Stimulated activated naive CD4-positive, alpha-beta T cell (primary cell): ENCODE measurements around the gene PPP3R1.

Experiments used
- DNase-seq, 6 experiments: peaks; one replicate each; lab custom pipeline; 2025; lab: John Stamatoyannopoulos, UW

Gene PPP3R1, protein sequence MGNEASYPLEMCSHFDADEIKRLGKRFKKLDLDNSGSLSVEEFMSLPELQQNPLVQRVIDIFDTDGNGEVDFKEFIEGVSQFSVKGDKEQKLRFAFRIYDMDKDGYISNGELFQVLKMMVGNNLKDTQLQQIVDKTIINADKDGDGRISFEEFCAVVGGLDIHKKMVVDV

DNA sequence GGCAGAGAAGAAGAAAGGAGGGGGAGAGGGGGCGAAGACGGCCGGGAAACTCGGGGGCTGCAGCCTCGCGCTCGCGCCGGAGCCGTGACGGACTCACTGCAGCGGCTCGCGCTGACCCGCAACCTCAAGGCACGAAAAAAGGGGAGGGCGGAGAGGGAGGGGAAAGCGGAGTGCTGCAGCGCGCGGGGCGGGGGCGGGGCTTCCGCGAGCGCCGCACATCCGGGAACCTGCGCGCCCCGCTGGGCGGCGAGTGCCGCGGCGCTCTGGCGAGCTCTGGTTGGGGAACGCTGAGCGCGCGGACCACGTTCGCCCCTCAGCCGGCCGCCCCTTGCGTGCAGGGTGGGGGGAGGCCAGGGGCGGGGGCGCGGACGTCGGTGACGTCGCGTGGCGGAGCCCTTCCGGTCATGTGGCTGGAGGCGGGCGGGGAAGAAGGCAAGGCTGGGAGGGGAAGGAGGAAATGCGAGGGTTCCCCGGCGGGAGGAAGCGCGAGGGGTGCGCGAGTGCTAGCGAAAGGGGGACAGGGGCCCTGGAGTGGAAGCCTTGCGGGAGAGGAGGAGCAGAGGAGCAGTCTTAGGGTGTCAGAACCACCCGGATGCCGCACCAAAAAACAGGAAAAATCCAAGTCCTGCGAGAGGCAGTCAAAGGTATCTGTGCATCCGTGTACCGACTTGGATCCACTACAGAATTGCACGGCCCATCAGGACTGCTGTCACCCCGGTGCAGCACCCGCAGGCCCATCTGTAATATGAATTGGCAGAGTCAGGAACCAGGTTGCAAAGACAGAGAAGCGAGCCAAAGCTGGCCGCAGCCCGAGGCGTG, at the start of gene PPP3R1:
PPP3R1 (minus strand) TSS at position 133 of the 819 bp plus-strand sequence. CDS start 405 bp downstream, outside the sequence.
- peak; percentile 89 to 95 (median 92) for DNase-seq

DNA sequence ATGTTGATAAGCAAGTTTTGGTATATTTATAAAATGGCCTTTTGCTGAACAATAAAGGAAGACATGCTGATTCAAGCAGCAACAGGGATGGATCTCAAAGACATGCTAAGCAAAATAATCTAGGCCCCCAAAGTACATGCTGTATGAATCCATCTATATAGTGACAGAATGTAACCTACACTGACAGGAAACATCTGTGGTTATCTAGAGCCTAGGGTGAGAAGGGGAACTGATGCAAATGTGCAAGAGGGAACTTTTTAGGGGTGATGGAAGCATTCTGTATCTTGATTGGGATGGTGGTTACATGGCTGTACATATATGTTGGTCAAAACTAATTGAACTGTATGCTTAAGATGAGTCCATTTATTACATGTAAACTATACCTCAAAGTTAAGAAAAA, 43.2 kb upstream of the PPP3R1 start:
- no peak for DNase-seq

DNA sequence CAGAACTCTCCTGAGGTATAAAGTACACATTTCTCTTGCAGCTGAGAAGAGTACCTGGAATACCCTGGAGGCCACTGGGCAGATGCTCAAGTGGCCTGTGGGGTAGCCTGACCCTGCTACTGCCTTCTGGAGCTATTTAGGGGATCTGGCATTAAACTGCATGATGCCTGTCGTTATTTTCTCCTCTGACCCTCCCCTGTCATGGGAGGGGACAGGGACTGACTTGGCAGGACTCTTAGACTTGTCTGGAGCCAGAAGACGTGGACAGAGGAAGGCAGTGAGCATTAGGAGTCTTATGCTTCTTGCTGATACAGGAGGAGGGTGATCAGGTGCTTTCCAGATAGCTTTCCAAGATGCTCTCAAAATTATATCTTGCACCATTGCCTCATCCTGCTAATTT, 42.6 kb upstream of the PPP3R1 start:
- no peak for DNase-seq

DNA sequence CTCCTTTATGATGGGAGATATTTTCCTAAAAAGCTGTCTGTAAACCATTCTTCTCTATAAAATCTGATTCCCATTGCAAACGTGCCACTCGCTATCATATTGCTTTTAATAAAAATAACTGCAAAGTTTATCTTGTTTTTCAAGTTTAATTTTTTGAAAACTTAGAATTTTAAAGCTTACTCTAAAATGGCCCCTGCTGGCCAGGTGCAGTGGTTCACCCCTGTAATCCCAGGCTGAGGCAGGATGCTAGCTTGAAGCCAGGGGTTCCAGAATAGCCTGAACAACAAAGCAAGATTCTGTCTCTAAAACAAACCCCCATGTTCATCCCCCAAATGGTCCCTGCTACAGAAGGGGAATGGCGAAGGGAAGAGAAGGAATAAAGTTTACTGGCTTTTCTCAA, 41.9 kb upstream of the PPP3R1 start:
- no peak for DNase-seq

DNA sequence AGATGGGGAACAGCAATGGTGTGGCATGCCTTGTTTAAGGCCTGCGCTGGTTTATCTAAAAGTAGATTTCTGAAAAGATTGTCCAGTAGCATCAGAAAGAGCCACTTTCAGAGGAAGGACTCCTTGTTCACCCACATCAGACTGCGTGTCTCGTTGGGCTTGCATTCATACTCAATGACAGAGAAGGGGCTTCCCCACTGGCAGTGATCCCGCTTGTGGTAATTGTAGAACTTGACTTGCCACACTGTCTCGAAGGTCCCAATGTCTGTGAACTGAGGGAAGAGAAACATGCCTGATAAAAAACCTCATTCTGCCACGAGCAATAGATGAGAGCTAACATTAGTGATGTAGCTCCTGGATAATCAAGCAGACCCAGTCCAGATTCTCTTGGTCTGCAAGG, 41.4 kb upstream of the PPP3R1 start:
- no peak for DNase-seq

DNA sequence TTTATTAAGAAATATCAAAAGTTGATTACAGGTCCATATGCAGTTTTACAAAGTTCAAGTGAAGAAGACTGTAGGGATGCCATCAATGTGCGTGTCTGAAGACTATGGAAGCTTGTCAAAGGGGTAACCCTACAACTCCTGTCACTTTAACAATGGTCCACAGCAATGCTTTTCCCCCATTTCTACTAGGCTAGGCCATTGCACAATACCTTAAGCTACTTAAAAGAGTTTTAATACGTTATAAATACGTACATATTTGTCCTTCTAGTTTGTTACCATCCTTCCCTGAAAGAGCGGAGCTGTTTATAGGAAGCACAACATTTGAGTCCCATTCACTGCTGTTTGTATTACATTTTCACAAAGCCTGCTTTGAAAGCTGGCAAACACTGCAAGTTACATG, 40.7 kb upstream of the PPP3R1 start:
- DNase-seq = no peak

DNA sequence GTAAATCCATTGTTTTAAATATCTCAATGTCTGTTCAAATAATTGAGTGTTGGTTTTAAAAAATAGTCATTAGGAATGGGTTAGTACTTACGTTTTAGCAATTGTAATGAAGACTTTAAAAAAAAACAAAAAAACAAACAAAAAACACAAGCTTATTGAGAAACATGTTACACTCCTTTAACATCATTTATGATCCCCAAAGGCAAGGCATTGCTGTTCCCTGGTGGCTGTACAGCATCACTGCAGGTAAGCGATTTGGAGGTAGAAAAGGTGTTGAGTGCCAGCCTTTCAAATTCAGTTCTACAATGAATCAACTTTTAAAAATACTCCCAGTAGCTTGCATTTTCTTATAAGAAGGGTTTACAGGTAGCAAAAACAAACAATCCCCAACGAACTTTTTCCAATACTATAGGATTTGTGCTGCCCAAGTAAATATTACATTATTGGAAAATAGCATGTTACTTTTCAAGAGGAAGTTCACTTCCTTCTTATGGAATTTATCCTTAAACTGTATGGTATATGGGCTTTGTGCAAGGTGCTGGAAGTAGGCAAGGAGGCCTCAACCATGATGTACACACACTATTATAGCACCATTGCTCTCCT, 39.9 kb upstream of the PPP3R1 start:
- DNase-seq = peak in 2 of 6 experiments; percentile 1 to 33

DNA sequence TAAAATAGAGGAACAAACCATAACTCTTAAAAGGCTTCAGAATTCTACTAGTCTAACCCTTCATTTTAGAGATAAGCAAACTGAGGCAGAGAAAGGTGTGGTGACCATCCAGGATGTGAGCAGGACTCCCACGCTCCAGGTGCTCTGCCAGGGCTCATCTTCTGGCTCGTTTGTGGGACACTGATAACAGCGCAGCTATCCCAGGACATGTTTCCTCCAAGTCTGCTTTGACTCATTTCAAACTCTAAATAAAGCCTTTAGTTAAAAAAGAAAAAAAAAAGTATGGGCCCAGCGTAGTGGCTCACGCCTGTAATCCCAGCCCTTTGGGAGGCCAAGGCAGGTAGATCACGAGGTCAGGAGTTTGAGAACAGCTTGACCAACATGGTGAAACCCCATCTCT, 39.0 kb upstream of the PPP3R1 start:
- DNase-seq = no peak

DNA sequence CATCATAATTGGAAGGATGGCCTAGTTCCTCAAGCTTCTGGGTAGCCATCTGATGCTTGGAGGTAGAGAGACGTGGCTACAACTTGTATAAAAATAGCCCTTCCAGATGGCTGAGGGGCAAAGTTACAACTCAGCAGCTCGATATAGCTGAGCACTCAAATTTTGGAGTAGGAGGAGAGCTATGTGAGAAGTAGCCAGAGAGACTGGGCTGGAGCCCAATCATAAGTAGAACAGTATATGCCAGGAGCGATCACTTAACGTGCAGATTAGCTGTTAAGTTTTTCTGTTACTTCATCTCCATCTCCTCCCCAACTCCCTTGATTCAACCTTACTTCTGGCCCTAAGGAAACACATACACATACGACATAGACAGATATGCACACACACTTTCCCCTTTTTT, 38.6 kb upstream of the PPP3R1 start:
- no peak for DNase-seq

DNA sequence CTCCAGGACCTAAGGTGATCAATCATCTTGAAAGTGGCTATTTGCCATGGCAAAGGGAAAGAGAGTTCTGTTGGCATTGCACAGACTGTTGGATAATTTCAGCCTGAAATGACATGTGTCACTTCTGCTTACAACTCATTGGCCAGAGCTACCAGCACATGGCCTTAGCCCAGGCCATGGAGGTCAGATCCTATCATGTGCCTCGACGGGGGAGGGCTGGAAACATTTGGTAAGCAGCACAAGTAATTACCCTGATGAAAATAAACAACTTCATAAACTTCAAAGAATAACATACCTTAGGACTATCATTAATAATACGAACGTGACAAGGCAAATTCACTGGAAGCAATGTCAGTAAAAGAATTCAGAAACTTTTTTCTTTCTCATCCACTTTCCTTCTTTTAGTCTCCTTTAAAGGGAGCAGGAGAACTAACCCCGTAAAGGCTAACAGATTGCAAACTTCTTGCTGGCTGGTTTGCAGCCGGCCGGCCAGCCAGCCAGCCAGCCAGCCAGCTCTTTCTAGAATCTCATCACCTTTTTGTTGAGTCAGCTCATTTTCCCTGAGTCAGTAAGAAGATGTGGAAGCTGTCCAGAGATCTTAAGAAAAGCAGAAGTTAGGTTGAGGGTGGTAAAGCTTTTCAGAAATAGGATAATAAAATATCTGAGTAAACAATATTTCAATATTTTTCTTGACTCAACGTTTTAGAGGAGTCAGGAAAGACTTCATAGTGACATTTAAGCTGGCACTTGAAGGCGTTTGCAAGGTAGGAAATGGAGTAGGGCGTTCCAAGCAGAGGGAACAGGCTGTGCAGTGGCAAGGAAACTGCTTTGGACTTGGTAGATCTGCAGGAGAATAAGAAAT, 35.5 kb upstream of the PPP3R1 start:
- DNase-seq = no peak

DNA sequence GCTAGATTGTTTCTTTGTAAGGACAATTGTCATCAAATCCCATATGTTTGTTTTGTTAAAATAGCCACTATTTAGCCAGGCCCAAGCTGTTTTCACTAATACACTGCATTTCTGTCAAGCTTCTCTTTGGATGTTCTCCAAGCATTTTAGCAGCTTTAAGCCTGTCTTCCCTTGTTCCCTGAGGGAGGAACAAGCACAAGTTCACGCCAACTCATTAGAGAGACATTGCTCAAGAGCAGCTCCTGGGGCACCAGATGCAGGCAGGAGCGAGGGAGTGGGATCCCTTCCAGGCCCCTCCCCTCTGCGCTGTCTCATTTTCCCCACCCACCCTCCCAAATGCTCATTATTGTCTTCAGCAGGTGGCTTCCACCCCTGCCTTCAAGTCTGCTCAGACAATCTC, 32.6 kb upstream of the PPP3R1 start:
- no peak for DNase-seq

DNA sequence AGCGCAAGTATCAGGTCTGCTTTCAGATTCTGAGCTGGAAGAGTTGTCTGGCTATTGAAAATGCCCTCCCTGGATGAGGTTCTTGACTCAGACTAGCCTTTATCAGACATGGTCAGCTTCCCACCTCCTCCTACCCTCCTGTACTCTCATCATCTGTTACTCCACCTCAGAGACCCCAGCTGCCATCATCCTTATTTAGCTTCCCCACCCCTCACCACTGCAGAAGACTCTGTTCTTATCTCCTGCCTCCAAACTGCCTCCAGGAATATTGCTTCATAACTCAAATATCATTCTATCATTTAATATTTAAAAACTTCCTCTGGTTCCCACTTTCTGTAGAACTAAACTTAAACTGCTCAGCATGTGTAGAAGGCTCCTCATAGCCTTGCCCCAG, 31.1 kb upstream of the PPP3R1 start:
- DNase-seq = no peak

DNA sequence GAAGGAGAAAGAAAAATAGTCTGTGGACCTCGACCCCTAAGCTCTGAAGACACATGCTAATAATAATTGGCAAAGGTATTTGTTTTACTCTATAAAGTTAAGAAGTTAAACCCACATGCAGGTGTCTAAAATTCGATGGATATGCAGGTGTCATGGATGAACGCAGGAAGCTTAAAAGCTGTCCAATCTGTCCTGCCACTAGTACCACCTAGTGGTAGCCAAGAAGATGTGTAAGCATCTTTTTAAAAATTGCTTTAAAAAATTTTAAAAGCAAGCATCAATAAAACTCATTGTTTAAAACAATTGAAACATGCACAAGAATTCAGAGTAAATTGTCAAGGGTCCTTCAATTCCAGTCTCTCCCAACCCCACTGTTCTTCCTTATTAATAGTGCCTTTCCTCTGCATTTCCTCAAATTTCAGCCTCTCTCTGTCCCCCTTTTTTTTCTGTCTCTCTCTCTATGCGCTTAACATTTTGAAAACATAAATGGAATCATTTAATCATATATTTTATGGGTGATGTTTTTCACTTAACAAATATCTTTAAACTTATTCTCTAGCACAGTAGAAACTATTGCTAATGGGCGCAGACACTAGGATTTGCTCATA, 30.6 kb upstream of the PPP3R1 start:
- DNase-seq = peak in 4 of 6 experiments; percentile 7 to 55 (median 29)

DNA sequence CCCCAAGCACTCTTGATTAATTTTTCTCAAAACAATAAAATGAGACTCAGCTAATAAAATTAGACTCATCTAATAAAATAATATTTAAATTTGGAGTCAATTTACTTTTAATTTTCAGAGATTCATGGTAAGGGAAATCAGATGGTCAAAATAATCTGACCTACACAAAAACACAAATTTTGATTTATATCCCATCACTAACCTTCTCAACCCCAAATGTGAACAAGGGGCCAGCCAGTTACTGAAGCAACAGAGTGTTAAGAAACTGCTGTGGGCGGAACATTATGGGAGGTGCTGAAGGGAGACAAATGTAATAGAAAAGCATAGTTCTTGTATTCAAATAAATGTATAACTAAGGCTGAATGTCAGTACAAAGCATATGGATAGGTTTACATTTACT, 28.5 kb upstream of the PPP3R1 start:
- no peak for DNase-seq

DNA sequence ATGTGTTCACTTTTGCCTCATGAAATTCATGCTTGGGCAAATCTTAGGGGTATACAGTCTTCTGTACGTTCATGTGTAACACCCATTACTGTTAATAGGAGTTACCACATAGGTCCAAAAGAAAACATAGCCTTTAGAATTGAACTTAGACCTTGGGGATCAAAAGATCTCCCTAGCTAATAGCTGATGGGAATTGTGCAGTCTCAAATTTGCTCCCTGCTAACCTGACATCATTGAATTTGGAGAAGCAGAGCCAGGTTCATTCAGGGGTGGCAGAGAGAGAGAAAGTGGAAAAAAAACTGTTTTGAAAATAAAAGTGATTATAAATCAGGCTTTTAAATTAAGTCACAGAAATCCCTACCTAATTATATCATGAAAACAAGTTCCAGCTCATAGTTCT, 28.0 kb upstream of the PPP3R1 start:
- DNase-seq = no peak

DNA sequence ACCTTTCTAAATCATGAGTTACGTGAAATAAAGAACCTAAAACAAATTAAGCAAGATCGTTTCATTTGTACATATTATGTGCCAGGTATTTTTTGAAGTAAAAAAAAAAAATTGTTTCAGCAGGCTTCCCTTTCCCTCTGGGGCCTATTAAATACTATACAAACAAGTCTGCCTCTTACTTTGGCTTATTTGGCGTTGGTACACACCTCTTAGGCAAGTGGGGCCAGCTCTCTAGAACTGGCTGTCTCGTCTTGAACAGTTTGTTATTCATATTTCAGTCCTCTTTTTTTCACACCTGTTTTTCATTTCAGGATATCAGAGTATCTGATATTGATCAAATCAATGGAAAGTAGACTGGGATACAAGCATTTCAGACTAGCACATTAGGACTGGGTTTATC, 27.4 kb upstream of the PPP3R1 start:
- no peak for DNase-seq

DNA sequence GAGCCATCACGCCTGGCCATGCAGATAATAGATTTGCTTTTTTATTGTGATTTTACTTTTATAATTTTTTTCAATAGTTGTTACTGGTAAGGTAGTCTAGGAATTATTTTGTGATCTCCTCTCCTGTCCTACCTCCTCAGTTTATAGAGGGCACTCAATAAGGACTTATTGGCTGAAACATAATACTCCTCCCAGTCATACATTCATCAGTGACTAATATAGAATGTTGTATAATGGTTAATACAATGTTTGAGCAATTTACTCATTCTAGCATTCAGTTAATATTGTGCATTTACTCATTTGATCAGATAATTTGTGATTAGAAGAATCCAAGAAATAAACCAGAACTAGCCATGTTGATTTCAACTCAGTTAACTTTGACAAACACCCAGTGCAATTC, 25.8 kb upstream of the PPP3R1 start:
- no peak for DNase-seq

DNA sequence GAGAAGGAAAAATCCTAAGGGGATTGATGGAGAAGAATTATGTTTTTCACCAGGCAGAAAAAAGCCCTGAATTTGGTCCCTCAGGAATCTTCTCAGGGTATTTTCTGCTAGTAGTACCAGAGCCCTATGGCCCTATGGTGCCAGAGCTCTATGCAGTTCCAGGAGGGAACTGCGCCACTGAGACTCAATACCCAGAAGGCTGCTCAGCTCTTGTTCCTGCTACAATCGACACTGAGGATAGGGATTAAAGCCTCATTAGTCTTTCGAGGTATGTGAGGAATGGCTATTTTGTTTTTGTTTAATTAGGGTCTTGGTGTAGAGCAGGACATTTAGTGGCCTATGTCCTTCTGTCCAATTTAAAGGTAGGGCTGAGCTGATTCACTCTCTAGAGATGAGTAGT, 21.7 kb upstream of the PPP3R1 start:
- DNase-seq = no peak

DNA sequence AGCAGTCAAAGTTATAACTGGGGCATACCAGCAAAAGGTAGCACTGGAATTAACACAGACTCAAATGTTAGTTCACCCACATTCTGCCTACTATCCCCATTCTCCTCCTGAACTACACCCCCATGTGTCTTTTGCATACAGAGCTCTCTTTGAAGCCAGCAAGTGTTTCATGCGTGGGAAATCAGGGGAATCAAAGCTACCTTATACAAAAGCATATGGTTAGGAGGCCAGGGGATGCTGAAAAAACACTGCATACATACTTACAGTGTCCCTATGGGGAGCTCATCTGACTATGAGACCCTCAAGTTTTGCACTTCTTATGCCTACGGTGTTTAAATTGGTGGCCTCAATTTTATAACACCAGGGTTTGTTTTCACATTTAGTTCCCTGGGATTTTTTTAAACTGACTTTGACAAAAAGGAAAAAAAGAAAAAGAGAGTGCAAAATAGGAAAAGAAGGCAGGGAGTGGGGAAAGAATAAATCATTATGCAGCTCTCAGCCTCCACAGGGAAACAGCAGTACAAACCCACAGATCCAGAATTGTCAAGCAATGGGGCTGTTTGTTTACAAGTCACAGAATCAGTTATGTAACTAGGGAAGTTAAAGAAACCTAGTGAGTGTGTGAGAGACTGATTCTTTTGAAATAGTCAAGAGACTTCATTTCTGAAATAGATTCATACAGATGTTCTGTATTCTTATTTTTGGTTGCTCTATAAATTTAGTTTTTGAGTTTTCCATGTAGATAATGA, 20.1 kb upstream of the PPP3R1 start:
- no peak for DNase-seq

DNA sequence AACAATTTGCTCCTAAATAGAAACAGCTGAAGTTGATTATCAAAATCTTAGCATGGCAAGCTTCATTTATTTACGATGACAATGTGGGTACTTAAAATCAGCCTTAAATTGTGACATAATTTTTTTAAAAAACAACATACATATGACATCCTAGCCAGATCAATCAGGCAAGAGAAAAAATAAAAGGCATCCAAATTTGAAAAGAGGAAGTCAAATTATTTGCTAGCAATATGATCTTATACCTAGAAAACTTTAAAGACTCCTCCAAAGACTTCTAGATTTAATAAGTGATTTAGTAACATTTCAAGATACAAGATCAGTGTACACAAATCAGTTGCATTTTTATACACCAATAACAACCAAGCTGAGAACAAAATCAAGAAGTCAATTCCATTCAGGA, 14.3 kb upstream of the PPP3R1 start:
- DNase-seq = no peak

DNA sequence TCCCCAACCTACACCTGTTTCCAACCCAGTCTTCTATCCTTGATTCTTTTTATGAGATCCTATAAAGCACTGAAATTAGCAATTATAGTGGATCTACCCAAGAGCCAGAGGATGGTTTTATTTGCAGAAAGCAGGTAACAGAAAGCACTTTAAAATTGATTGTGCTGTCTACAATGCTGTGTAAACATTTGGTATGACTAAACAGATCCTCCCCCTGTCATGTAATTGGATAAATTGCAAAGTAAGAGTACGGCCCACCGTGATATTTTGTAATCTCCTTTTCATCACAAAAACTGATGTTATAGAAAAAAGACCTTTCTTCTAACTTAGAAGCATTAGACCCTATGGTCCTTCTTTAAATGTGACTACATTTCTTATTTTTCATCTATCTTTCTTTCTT, 11.3 kb upstream of the PPP3R1 start:
- DNase-seq = no peak
